H1 (cell line): ENCODE results near the gene TIMM23. TPM values are rescaled to one million over a fixed set of nuclear protein-coding genes. Genes with fewer than 3 reads are reported as not detected.

Source experiments
- ASH2L ChIP-seq: fragments of 200-600, 300-600 bp; sonication (generic); IDR thresholded peaks from one replicate; pipeline ENCODE4 v1.7.1; 2017; ENCODE audit warnings: low read length
- CHD7 ChIP-seq: fragments of 300-600 bp; sonication (generic); IDR thresholded peaks from 2 replicates; pipeline ENCODE4 v1.7.1; 2012; ENCODE audit warnings: low read length, moderate library complexity, mild to moderate bottlenecking, inconsistent platforms; ENCODE audit not compliant: insufficient replicate concordance
- EGR1 ChIP-seq: IDR thresholded peaks from 2 replicates; pipeline ENCODE4 v1.6.1; 2011; ENCODE audit warnings: low read depth, low read length, borderline replicate concordance
- EZH2 ChIP-seq: fragments of 200-600 bp; sonication (generic); IDR thresholded peaks from 2 replicates; pipeline ENCODE4 v1.7.1; 2012; ENCODE audit warnings: low read depth, mild to moderate bottlenecking, moderate library complexity, low read length, inconsistent platforms; ENCODE audit not compliant: severe bottlenecking
- MAX ChIP-seq: IDR thresholded peaks from 2 replicates; pipeline ENCODE4 v1.6.1; 2012; ENCODE audit warnings: inconsistent platforms
- POU5F1 ChIP-seq: IDR thresholded peaks from 2 replicates; pipeline ENCODE4 v1.6.1; 2011; ENCODE audit warnings: low read depth, mild to moderate bottlenecking, low read length, moderate library complexity
- RNF2 ChIP-seq: fragments of 200-900, 300-1000 bp; sonication (generic); IDR thresholded peaks from 2 replicates; pipeline ENCODE4 v1.7.1; 2016; ENCODE audit warnings: borderline replicate concordance, low read depth, mild to moderate bottlenecking, antibody characterized with exemption, low read length; ENCODE audit not compliant: poor library complexity, severe bottlenecking; ENCODE audit errors: missing control alignments
- SAP30 ChIP-seq: fragments of 300-600 bp; sonication (generic); IDR thresholded peaks from 2 replicates; pipeline ENCODE4 v1.7.1; 2012; ENCODE audit warnings: low read length, moderate library complexity, mild to moderate bottlenecking, inconsistent platforms; ENCODE audit not compliant: insufficient read depth, insufficient replicate concordance
- polyA plus RNA-seq, 7 experiments: library from polyadenylated mRNA; depleted of rRNA in 3 of 7; stranded (reverse) in 5 of 7; unstranded in 2 of 7; fragments of >200 nt in 5 of 7; fragments of 200-250 nt in 2 of 7; gene quantifications; 1 replicate in 5 of 7; 2 replicates in 1 of 7; 4 replicates in 1 of 7; pipeline versions ENCODE4 v1.2.1 to v1.2.3, GENCODE V29; 2011 to 2013; ENCODE audit warnings: missing spikeins in 2 of 7, mixed read lengths in 2 of 7
- total RNA-seq: library from RNA; stranded (reverse); fragmentation: NEBNext Ultra II Directional; extraction: Animal tissue kit (Norgen Biotek cat#: 25700); gene quantifications from 2 replicates; pipeline ENCODE4 v1.2.1, GENCODE V29; 2021

Gene TIMM23
- total and polyA plus RNA-seq, 2 of the 8 experiments (the other 6 are each of a cell fraction or from before 2014, with no cell fraction given), result 101 to 130 TPM

DNA sequence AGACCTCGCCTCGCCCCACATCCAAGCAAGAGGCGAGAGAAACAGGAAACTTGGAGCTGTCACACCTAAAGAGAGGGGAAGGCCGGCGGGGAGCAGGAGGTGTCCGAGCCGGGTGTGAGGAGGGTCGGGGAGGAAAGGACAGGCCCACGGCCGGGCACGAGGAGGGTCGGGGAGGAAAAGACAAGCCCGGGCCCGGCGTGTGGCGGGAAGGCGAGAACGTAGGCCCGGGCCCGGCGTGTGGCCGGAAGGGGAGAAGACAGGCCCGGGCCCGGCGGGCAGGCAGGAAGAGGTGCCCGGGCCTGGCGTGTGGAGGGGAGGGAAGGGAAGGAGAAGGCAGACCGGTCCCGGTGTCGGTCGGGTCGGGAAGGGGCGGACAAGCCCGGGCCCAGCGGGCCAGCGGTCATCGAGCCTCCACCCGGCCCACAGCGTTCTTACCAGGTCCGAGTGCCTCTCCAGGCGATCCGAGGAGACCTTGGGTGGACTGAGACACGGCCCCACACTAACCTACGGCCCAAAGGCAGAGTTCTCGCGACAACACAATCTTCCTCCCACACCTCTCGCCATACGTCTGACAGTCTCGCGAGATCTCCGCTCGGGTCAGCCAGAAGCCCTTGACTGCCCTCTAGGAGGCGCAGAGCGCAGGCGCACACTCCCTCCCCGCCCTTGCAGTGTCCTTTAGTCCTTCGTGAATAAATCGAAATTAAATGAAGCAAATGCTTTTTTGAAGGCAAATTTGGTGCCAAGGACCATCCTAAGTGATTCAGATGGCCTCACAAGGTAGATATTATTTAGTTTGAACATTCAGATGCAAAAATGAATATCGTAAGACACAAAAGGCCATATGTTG is 58.0 kb downstream of the TIMM23 start, which contains the start of gene NCOA4 (continued):
- TF ChIP-seq ASH2L (peak; percentile 65), MAX (peak; percentile 38; the same call in 1 of the 2 replicates), EZH2 (no peak), CHD7 (no peak), POU5F1 (no peak), RNF2 (no peak), EGR1 (no peak), SAP30 (peak; percentile 32)
